H1 (cell line): ENCODE results near the gene RGS6.

Experiments used
- CHD2 ChIP-seq: IDR thresholded peaks from 2 replicates; pipeline ENCODE4 v1.6.1; 2012; ENCODE audit warnings: low read length, improper control_type of control experiment
- CTCF ChIP-seq, 3 experiments: IDR thresholded peaks; 1 replicate in 2 of 3; 2 replicates in 1 of 3; pipeline versions ENCODE4 v1.5.1 to v1.6.1; 2011; ENCODE audit warnings: low read length in 3 of 3, mild to moderate bottlenecking in 3 of 3, inconsistent platforms in 2 of 3, low read depth in 1 of 3, moderate library complexity in 1 of 3; ENCODE audit not compliant: insufficient read depth in 1 of 3; ENCODE audit errors: control extremely low read depth in 1 of 3
- EP300 ChIP-seq, 2 experiments: IDR thresholded peaks; 1 replicate in 1 of 2; 2 replicates in 1 of 2; pipeline ENCODE4 v1.6.1; 2011 to 2012; ENCODE audit warnings: low read depth in 2 of 2, low read length in 2 of 2, mild to moderate bottlenecking in 2 of 2, borderline replicate concordance in 1 of 2, inconsistent platforms in 1 of 2, moderate library complexity in 1 of 2
- GTF2F1 ChIP-seq: IDR thresholded peaks from 2 replicates; pipeline ENCODE4 v1.6.1; 2012; ENCODE audit warnings: low read depth, low read length, improper control_type of control experiment, borderline replicate concordance
- KDM1A ChIP-seq: fragments of 200-600, 300-600 bp; sonication (generic); IDR thresholded peaks from 2 replicates; pipeline ENCODE4 v1.7.1; 2016; ENCODE audit warnings: mild to moderate bottlenecking, low read length, borderline replicate concordance
- POLR2A ChIP-seq, 2 experiments: IDR thresholded peaks; 1 replicate in 1 of 2; 2 replicates in 1 of 2; pipeline ENCODE4 v1.6.1; 2011; ENCODE audit warnings: low read depth in 2 of 2, low read length in 2 of 2, mild to moderate bottlenecking in 2 of 2; ENCODE audit errors: control extremely low read depth in 1 of 2
- RAD21 ChIP-seq, 2 experiments: IDR thresholded peaks in 1 of 2; conservative IDR thresholded peaks in 1 of 2; 2 replicates each; pipeline ENCODE4 v1.6.1; 2011; ENCODE audit warnings: low read depth in 2 of 2, low read length in 2 of 2, improper control_type of control experiment in 1 of 2, inconsistent platforms in 1 of 2, mild to moderate bottlenecking in 1 of 2, moderate library complexity in 1 of 2
- SIN3A ChIP-seq, 2 experiments: IDR thresholded peaks in 1 of 2; conservative IDR thresholded peaks in 1 of 2; 2 replicates each; pipeline ENCODE4 v1.6.1; 2011 to 2012; ENCODE audit warnings: low read length in 2 of 2, improper control_type of control experiment in 1 of 2, low read depth in 1 of 2, mild to moderate bottlenecking in 1 of 2
- TAF7 ChIP-seq: optimal IDR thresholded peaks from 2 replicates; pipeline ENCODE3; 2011; ENCODE audit warnings: low read depth, mild to moderate bottlenecking, inconsistent platforms, low read length, moderate library complexity, borderline replicate concordance

GRCh38 chr14:72588521-72588920 lies 656.3 kb downstream of the RGS6 start:
- no peak for TF ChIP-seq SIN3A (conservative IDR thresholded peaks at IDR 0.05 in 1 of 2, IDR thresholded peaks at IDR 0.05 in 1 of 2; ENCODE audit: low read depth in 1 of 2, low read length in 2 of 2)
- TF ChIP-seq CTCF (IDR thresholded peaks at IDR 0.05; ENCODE audit: control extremely low read depth in 1 of 3, insufficient read depth in 1 of 3, low read depth in 1 of 3, low read length in 3 of 3) = no peak
- no peak for TF ChIP-seq POLR2A (IDR thresholded peaks at IDR 0.05; ENCODE audit: control extremely low read depth in 1 of 2, low read depth in 2 of 2, low read length in 2 of 2)
- no peak for TF ChIP-seq TAF7
- no peak for TF ChIP-seq CHD2
- TF ChIP-seq RAD21 (IDR thresholded peaks at IDR 0.05 in 1 of 2, conservative IDR thresholded peaks at IDR 0.05 in 1 of 2; ENCODE audit: low read depth in 2 of 2, low read length in 2 of 2) = no peak
- TF ChIP-seq EP300 (IDR thresholded peaks at IDR 0.05; ENCODE audit: borderline replicate concordance in 1 of 2, low read depth in 2 of 2, low read length in 2 of 2) = no peak
- no peak for TF ChIP-seq GTF2F1
- no peak for TF ChIP-seq KDM1A
